Kidney epithelial cell (primary cell): ENCODE results near the gene KANSL3. TPM values are rescaled to one million over a fixed set of nuclear protein-coding genes. Genes with fewer than 3 reads are reported as not detected.
"Not testable (repeated sequence)": the region's sequence is repeated elsewhere in the genome, so short reads cannot be mapped to it uniquely, and the experiment has no call there.

ENCODE experiments used
- DNase-seq: peaks from one replicate; pipeline ENCODE4 v3.0.0-alpha.2; 2010; ENCODE audit warnings: low read depth
- H3K27me3 ChIP-seq: 2 replicates; pipeline ENCODE4 v1.6.0; 2011; ENCODE audit warnings: low read length; ENCODE audit not compliant: control insufficient read depth, insufficient read depth
- H3K36me3 ChIP-seq: 2 replicates; pipeline ENCODE4 v1.5.1; 2011; ENCODE audit warnings: low read length; ENCODE audit not compliant: control insufficient read depth, insufficient read depth
- H3K4me3 ChIP-seq: 2 replicates; pipeline ENCODE4 v1.5.1; 2011; ENCODE audit warnings: low read depth, mild to moderate bottlenecking, control low read depth, low read length
- CTCF ChIP-seq: IDR thresholded peaks from 2 replicates; pipeline ENCODE4 v1.5.1; 2011; ENCODE audit warnings: mild to moderate bottlenecking, moderate library complexity, low read length, control low read depth, inconsistent platforms; ENCODE audit not compliant: insufficient read depth, poor library complexity, severe bottlenecking
- total RNA-seq: library from RNA; depleted of rRNA; stranded (reverse); fragments of >200 nt; gene quantifications from 2 replicates; pipeline ENCODE4 v1.2.3, GENCODE V29; 2015

The KANSL3 gene
- total RNA-seq, 1 donor from 2014 or later = 33.2 TPM

DNA sequence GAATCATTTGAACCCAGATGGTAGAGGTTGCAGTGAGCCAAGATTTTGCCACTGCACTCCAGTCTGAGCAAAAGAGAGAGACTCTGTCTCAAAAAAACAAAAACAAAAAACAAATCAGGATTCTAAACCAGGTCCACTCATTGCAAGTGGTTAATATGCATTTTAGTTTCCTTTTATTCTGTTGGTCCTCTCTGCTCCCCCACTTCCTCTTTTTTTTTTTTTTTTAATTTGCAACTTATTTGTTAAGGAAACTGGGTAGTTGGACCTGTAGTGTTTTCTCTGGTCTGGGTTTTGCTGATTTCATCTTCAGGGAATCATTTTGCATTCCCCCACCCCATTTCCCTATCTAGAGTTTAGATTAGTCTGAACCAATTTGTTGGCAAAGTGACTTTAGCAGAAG lies 18.4 kb upstream of the KANSL3 start:
- no peak for TF ChIP-seq CTCF
- Histone ChIP-seq H3K27me3 (no peaks in the 10 kb centered on the region), H3K36me3 (no peaks in the 10 kb centered on the region), H3K4me3 (no peak overlapping the region)
- no peak for DNase-seq

DNA sequence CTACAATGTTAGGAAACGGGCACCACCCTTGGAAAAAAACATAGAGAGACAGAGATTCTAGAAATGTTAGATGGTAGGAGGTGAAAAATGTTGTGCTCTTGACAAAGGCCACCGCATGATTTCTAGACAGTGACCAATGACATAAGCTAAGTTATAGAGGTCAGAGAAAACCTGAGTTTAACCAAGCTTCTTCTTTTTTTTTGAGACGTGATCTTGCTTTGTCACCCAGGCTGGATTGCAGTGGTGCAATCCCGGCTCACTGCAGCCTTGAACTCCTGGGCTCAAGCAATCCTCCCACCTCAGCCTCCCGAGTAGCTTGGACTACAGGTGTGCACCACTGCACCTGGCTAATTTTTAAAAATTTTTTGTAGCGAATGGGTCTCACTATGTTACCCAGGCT lies 17.4 kb upstream of the KANSL3 start:
- H3K27me3 ChIP-seq = no peaks in the 10 kb centered on the region

DNA sequence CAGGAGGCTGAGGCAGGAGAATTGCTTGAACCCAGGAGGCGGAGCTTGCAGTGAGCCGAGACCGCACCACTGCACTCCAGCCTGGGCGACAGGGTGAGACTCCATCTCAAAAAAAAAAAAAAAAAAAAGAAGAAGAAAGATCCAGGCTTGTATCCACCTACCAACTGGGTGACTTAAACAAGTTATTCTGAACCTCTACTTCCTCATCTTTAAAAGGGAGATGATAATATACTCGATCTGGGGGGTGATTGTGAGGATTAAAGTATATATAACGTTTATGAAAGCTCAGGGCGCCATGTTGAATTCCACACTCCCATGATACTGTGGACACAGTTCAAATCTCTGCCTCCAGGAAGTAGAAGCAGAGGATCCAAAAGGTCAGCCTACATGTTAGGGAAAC lies 16.7 kb upstream of the KANSL3 start:
- H3K27me3 ChIP-seq, H3K4me3 ChIP-seq, DNase-seq, H3K36me3 ChIP-seq: not testable (repeated sequence)

More for the DNA sequence above, 17.4 kb upstream of the KANSL3 start:
- no peak for DNase-seq
- no peak for TF ChIP-seq CTCF
- H3K4me3 ChIP-seq = no peak overlapping the region
- no peaks in the 10 kb centered on the region for H3K36me3 ChIP-seq

DNA sequence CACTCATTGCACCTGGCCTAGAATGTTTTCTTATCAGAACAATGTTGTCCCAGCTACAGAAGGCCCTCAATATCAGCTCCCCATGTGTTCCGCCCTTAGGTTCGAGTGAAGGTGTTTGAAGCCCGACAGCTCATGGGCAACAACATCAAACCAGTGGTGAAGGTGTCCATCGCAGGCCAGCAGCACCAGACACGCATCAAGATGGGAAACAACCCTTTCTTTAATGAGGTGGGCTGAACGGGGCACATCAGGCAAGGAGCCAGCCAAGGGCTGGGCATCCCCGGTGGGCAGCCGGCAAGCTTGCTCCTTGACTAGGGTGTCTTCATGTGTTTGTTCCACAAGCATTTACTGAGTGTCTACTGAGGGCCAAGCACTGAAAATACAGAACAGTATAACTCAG lies 13.7 kb upstream of the KANSL3 start:
- H3K4me3 ChIP-seq = no peak overlapping the region
- DNase-seq = no peak
- TF ChIP-seq CTCF = no peak
- H3K27me3 ChIP-seq = no peaks in the 10 kb centered on the region
- no peaks in the 10 kb centered on the region for H3K36me3 ChIP-seq

DNA sequence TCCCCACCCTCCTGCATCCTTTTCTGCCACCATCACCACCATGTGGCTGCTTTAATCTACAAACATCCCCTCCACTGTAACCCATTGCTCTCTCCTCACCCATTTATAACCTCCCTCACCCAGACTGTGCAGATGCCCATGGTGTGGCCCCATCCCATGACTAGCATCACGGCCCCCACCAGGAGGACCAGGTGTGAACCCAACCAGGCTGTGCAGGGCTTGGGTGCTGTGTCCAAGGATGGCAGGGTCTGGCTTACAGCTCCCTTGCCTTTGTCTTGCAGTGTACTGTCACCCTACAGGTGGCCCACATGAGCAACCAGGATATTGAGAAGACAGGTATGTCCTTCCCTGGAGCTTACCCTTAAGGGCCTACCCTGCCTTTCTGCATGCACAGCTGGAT lies 11.2 kb upstream of the KANSL3 start:
- no peak for DNase-seq

GRCh38 chr2:96648306-96648930 lies 10.3 kb upstream of the KANSL3 start:
- H3K27me3 ChIP-seq = no peaks in the 10 kb centered on the region
- no peak overlapping the region for H3K4me3 ChIP-seq
- H3K36me3 ChIP-seq = no peaks in the 10 kb centered on the region
- no peak for TF ChIP-seq CTCF
- no peak for DNase-seq

More for the DNA sequence above, 11.2 kb upstream of the KANSL3 start:
- Histone ChIP-seq H3K4me3 (no peak overlapping the region), H3K27me3 (no peaks in the 10 kb centered on the region), H3K36me3 (no peaks in the 10 kb centered on the region)
- TF ChIP-seq CTCF = no peak
